GM18868 (cell line): ENCODE data around the gene CFAP299.
A peak's percentile ranks its signal among the peaks of the same experiment; 100 is the strongest.
"Not testable (repeated sequence)": the region's sequence is repeated elsewhere in the genome, so short reads cannot be mapped to it uniquely, and the experiment has no call there.

Experiments
- ATAC-seq: cut with Tn5 transposase; IDR thresholded peaks from one replicate; pipeline ENCODE4 v1.9.1; 2021; ENCODE audit warnings: mild to moderate bottlenecking, moderate library complexity; ENCODE audit not compliant: unreplicated experiment

Gene CFAP299

GRCh38 chr4:80324171-80324570 is 11.4 kb upstream of the CFAP299 start:
- ATAC-seq = no peak

- ATAC-seq = no peak
Observed at GRCh38 chr4:80331693-80332092, 3.8 kb upstream of the CFAP299 start.

- ATAC-seq = no peak
Observed at GRCh38 chr4:80333121-80333520, 2.4 kb upstream of the CFAP299 start.

- no peak for ATAC-seq
Observed at GRCh38 chr4:80334568-80334967, 962 bp upstream of the CFAP299 start.

GRCh38 chr4:80335226-80335553 is 340 bp upstream of the CFAP299 start:
- no peak for ATAC-seq

GRCh38 chr4:80336582-80336981 is 1.1 kb downstream of the CFAP299 start:
- ATAC-seq = no peak

- no peak for ATAC-seq
Observed at GRCh38 chr4:80340036-80340435, 4.5 kb downstream of the CFAP299 start.

- ATAC-seq = not testable (repeated sequence)
Observed at GRCh38 chr4:80342684-80343083, 7.2 kb downstream of the CFAP299 start.

GRCh38 chr4:80343887-80344286 is 8.4 kb downstream of the CFAP299 start:
- ATAC-seq = no peak

- no peak for ATAC-seq
Observed at GRCh38 chr4:80360084-80360483, 24.6 kb downstream of the CFAP299 start.

- no peak for ATAC-seq
Observed at GRCh38 chr4:80360900-80361299, 25.4 kb downstream of the CFAP299 start.

- no peak for ATAC-seq
Observed at GRCh38 chr4:80361329-80361900, 25.9 kb downstream of the CFAP299 start.

- ATAC-seq = peak; percentile 75
Observed at GRCh38 chr4:80362578-80363181, 27.1 kb downstream of the CFAP299 start.

- ATAC-seq = peak; percentile 77
Observed at GRCh38 chr4:80365928-80366327, 30.4 kb downstream of the CFAP299 start.

- ATAC-seq = no peak
Observed at GRCh38 chr4:80367737-80368136, 32.2 kb downstream of the CFAP299 start.

- no peak for ATAC-seq
Observed at GRCh38 chr4:80370635-80371034, 35.1 kb downstream of the CFAP299 start.

GRCh38 chr4:80371046-80371445 is 35.5 kb downstream of the CFAP299 start:
- no peak for ATAC-seq

- no peak for ATAC-seq
Observed at GRCh38 chr4:80374180-80374579, 38.6 kb downstream of the CFAP299 start.

GRCh38 chr4:80382090-80382832 is 46.7 kb downstream of the CFAP299 start:
- no peak for ATAC-seq

GRCh38 chr4:80385397-80386280 is 50.1 kb downstream of the CFAP299 start:
- ATAC-seq = no peak

- ATAC-seq = no peak
Observed at GRCh38 chr4:80386281-80386886, 50.9 kb downstream of the CFAP299 start.
